Measurements from ENCODE around the gene RGS10. TPM values are rescaled to one million over a fixed set of nuclear protein-coding genes. Genes with fewer than 3 reads are reported as not detected.
"Not testable (repeated sequence)": the region's sequence is repeated elsewhere in the genome, so short reads cannot be mapped to it uniquely, and the experiment has no call there.

Gene RGS10
- total RNA-seq, 2 donors from 2014 or later: 4.3 to 7.5 TPM

- no peaks in the 10 kb centered on the region for H3K36me3 Mint-ChIP-seq (ENCODE audit: low read depth)
- no peaks in the 10 kb centered on the region for H3K4me1 ChIP-seq (ENCODE audit: control insufficient read depth, insufficient read depth, low read length)
- peaks cover 8% of the 10 kb centered on the region for H3K9me3 ChIP-seq (ENCODE audit: control insufficient read depth, low read length)
- no peak overlapping the region for H3K27ac ChIP-seq (ENCODE audit: low read depth, low read length)
- 74 to 90% methylated on average over 6 to 7 of the region's 7 CpGs for WGBS, 2 experiments (ENCODE audit: insufficient coverage in 1 of 2, insufficient read length in 1 of 2)
- peaks cover 13% of the 10 kb centered on the region for H3K27me3 ChIP-seq (ENCODE audit: control insufficient read depth, insufficient read depth, low read length, poor library complexity, severe bottlenecking)
- no peak for TF ChIP-seq CTCF (conservative IDR thresholded peaks at IDR 0.05)
- no peak overlapping the region for H3K9ac ChIP-seq (ENCODE audit: extremely low read depth, low read length, poor library complexity, severe bottlenecking)
- no peak for DNase-seq
- H3K27me3 Mint-ChIP-seq (ENCODE audit: insufficient read depth): peaks cover 45% of the 10 kb centered on the region
- H3K4me1 Mint-ChIP-seq: no peaks in the 10 kb centered on the region
- H3K4me3 ChIP-seq (ENCODE audit: low read length): no peak overlapping the region
- H3K36me3 ChIP-seq (ENCODE audit: control insufficient read depth, insufficient read depth, low read length): no peaks in the 10 kb centered on the region
- peaks cover 12% of the 10 kb centered on the region for H3K9me3 Mint-ChIP-seq
- no peak overlapping the region for H3K27ac Mint-ChIP-seq
- H3K4me3 Mint-ChIP-seq: no peak overlapping the region
Observed at GRCh38 chr10:119466655-119467054, 75.9 kb downstream of the RGS10 start.

GRCh38 chr10:119466076-119466475, 76.4 kb downstream of the RGS10 start:
- Mint-ChIP-seq H3K4me1 (no peaks in the 10 kb centered on the region), H3K4me3 (no peak overlapping the region), H3K27me3 (ENCODE audit: insufficient read depth) (peaks cover 41% of the 10 kb centered on the region), H3K27ac (no peak overlapping the region), H3K9me3 (peaks cover 12% of the 10 kb centered on the region), H3K36me3 (ENCODE audit: low read depth) (no peaks in the 10 kb centered on the region)
- H3K36me3 ChIP-seq (ENCODE audit: control insufficient read depth, insufficient read depth, low read length): no peaks in the 10 kb centered on the region
- H3K27ac ChIP-seq (ENCODE audit: low read depth, low read length): no peak overlapping the region
- 78 to 87% methylated on average over 6 to 10 of the region's 10 CpGs for WGBS, 2 experiments (ENCODE audit: insufficient coverage in 1 of 2, insufficient read length in 1 of 2)
- peaks cover 8% of the 10 kb centered on the region for H3K27me3 ChIP-seq (ENCODE audit: control insufficient read depth, insufficient read depth, low read length, poor library complexity, severe bottlenecking)
- H3K9ac ChIP-seq (ENCODE audit: extremely low read depth, low read length, poor library complexity, severe bottlenecking): no peak overlapping the region
- H3K9me3 ChIP-seq (ENCODE audit: control insufficient read depth, low read length): peaks cover 8% of the 10 kb centered on the region
- no peaks in the 10 kb centered on the region for H3K4me1 ChIP-seq (ENCODE audit: control insufficient read depth, insufficient read depth, low read length)
- no peak for TF ChIP-seq CTCF (conservative IDR thresholded peaks at IDR 0.05)
- no peak for DNase-seq
- H3K4me3 ChIP-seq (ENCODE audit: low read length): no peak overlapping the region

GRCh38 chr10:119465085-119465484, 77.4 kb downstream of the RGS10 start:
- no peaks in the 10 kb centered on the region for H3K36me3 ChIP-seq (ENCODE audit: control insufficient read depth, insufficient read depth, low read length)
- no peak overlapping the region for H3K4me3 Mint-ChIP-seq
- no peak overlapping the region for H3K4me3 ChIP-seq (ENCODE audit: low read length)
- peaks cover 33% of the 10 kb centered on the region for H3K27me3 Mint-ChIP-seq (ENCODE audit: insufficient read depth)
- no peak for DNase-seq
- H3K4me1 ChIP-seq (ENCODE audit: control insufficient read depth, insufficient read depth, low read length): no peaks in the 10 kb centered on the region
- H3K27ac Mint-ChIP-seq: no peak overlapping the region
- no peak overlapping the region for H3K27ac ChIP-seq (ENCODE audit: low read depth, low read length)
- TF ChIP-seq CTCF (conservative IDR thresholded peaks at IDR 0.05): no peak
- H3K9me3 Mint-ChIP-seq: peaks cover 12% of the 10 kb centered on the region
- no peaks in the 10 kb centered on the region for H3K27me3 ChIP-seq (ENCODE audit: control insufficient read depth, insufficient read depth, low read length, poor library complexity, severe bottlenecking)
- 90 to 95% methylated on average over 4 of the region's 4 CpGs for WGBS, 2 experiments (ENCODE audit: insufficient coverage in 1 of 2, insufficient read length in 1 of 2)
- H3K36me3 Mint-ChIP-seq (ENCODE audit: low read depth): no peaks in the 10 kb centered on the region
- no peaks in the 10 kb centered on the region for H3K4me1 Mint-ChIP-seq
- peaks cover 8% of the 10 kb centered on the region for H3K9me3 ChIP-seq (ENCODE audit: control insufficient read depth, low read length)
- H3K9ac ChIP-seq (ENCODE audit: extremely low read depth, low read length, poor library complexity, severe bottlenecking): no peak overlapping the region

GRCh38 chr10:119463195-119463594, 79.3 kb downstream of the RGS10 start:
- not testable (repeated sequence) for H3K9ac ChIP-seq (ENCODE audit: extremely low read depth, low read length, poor library complexity, severe bottlenecking); DNase-seq; H3K4me1 ChIP-seq (ENCODE audit: control insufficient read depth, insufficient read depth, low read length); H3K4me3 ChIP-seq (ENCODE audit: low read length); H3K27me3 ChIP-seq (ENCODE audit: control insufficient read depth, insufficient read depth, low read length, poor library complexity, severe bottlenecking); H3K36me3 ChIP-seq (ENCODE audit: control insufficient read depth, insufficient read depth, low read length); H3K9me3 ChIP-seq (ENCODE audit: control insufficient read depth, low read length); H3K27ac Mint-ChIP-seq; H3K36me3 Mint-ChIP-seq (ENCODE audit: low read depth); H3K4me1 Mint-ChIP-seq; H3K27ac ChIP-seq (ENCODE audit: low read depth, low read length); H3K4me3 Mint-ChIP-seq
- 81% methylated on average over 2 of the region's 2 CpGs; no CpG with 5 or more reads in 1 of the 2 experiments for WGBS, 2 experiments (ENCODE audit: insufficient coverage in 1 of 2, insufficient read length in 1 of 2)
- H3K9me3 Mint-ChIP-seq: peaks cover 12% of the 10 kb centered on the region
- H3K27me3 Mint-ChIP-seq (ENCODE audit: insufficient read depth): peaks cover 28% of the 10 kb centered on the region

All from endodermal cell (in vitro differentiated cells).